Vagina (tissue), 2 donors: ENCODE data around the gene MGAT5. TPM values are rescaled to one million over a fixed set of nuclear protein-coding genes. Genes with fewer than 3 reads are reported as not detected.

ENCODE experiments used
- DNase-seq, 2 donors: peaks; one replicate each; pipeline ENCODE4 v3.0.0-alpha.2; 2017; ENCODE audit errors: extremely low spot score in 2 of 2
- H3K27ac ChIP-seq: fragments of 200-600 bp; sonication (generic); one replicate; pipeline ENCODE4 v1.5.1; 2019
- H3K27me3 ChIP-seq: fragments of 200-600 bp; sonication (generic); one replicate; pipeline ENCODE4 v1.5.1; 2019
- H3K36me3 ChIP-seq, 2 donors: fragments of 200-600 bp; sonication (generic); one replicate each; pipeline ENCODE4 v1.5.1; 2017 to 2019
- H3K4me1 ChIP-seq: fragments of 200-600 bp; sonication (generic); one replicate; pipeline ENCODE4 v1.5.1; 2019
- H3K4me3 ChIP-seq, 2 donors: fragments of 200-600 bp; sonication (generic); 1 replicate in 1 of 2; 2 replicates in 1 of 2; pipeline ENCODE4 v1.5.1; 2016 to 2019
- H3K9me3 ChIP-seq: fragments of 200-600 bp; sonication (generic); one replicate; pipeline ENCODE4 v1.5.1; 2019
- CTCF ChIP-seq, 3 experiments: fragments of 450-650 bp in 2 of 3; fragments of 200-600 bp in 1 of 3; sonication (generic) in 1 of 3; IDR thresholded peaks; one replicate each; pipeline ENCODE4 v1.5.1; 2017 to 2019; ENCODE audit warnings: antibody characterized with exemption in 3 of 3, mild to moderate bottlenecking in 2 of 3, moderate library complexity in 2 of 3
- POLR2A ChIP-seq, 2 donors: fragments of 450-650 bp; IDR thresholded peaks; one replicate each; pipeline ENCODE4 v1.6.1; 2017; ENCODE audit warnings: antibody characterized with exemption in 2 of 2, mild to moderate bottlenecking in 2 of 2, moderate library complexity in 2 of 2
- POLR2AphosphoS5 ChIP-seq, 2 donors: sonication (generic); formaldehyde crosslinking; IDR thresholded peaks; one replicate each; pipeline ENCODE4 v1.9.0; 2017; ENCODE audit warnings: antibody characterized with exemption in 2 of 2, mild to moderate bottlenecking in 2 of 2, low read depth in 1 of 2; ENCODE audit not compliant: insufficient read depth in 1 of 2
- intact Hi-C: fragments of 100-400 bp; cut with DNase I; formaldehyde crosslinking; loops from one replicate; pipeline ENCODE4 v1.15.1; 2023
- total RNA-seq: library from RNA; depleted of rRNA; stranded (reverse); fragments of >200 nt; gene quantifications from one replicate; pipeline ENCODE4 v1.2.3, GENCODE V29; 2016

Gene MGAT5
- total RNA-seq, 1 donor from 2014 or later = 16.7 TPM

- H3K4me3 ChIP-seq = no peak overlapping the region
- peaks cover 4% of the 10 kb centered on the region for H3K4me1 ChIP-seq
- DNase-seq = no peak
- H3K9me3 ChIP-seq = no peaks in the 10 kb centered on the region
- peaks cover 0 to 10% of the 10 kb centered on the region in 2 donors for H3K36me3 ChIP-seq
- H3K27me3 ChIP-seq = no peaks in the 10 kb centered on the region
- TF ChIP-seq POLR2A (IDR thresholded peaks at IDR 0.05) = no peak
- TF ChIP-seq POLR2AphosphoS5 (IDR thresholded peaks at IDR 0.05; ENCODE audit: insufficient read depth in 1 of 2, low read depth in 1 of 2) = no peak
- TF ChIP-seq CTCF (IDR thresholded peaks at IDR 0.05) = no peak
- intact Hi-C loops = no loop called here
- H3K27ac ChIP-seq = no peak overlapping the region
Measured at GRCh38 chr2:134446383-134447017, 192.6 kb downstream of the MGAT5 start.

- H3K4me3 ChIP-seq = no peak overlapping the region
- TF ChIP-seq POLR2A (IDR thresholded peaks at IDR 0.05) (no peak), POLR2AphosphoS5 (IDR thresholded peaks at IDR 0.05; ENCODE audit: insufficient read depth in 1 of 2, low read depth in 1 of 2) (no peak), CTCF (IDR thresholded peaks at IDR 0.05) (no peak)
- H3K4me1 ChIP-seq = peaks cover 4% of the 10 kb centered on the region
- no peaks in the 10 kb centered on the region for H3K27me3 ChIP-seq
- no peaks in the 10 kb centered on the region for H3K9me3 ChIP-seq
- DNase-seq = no peak
- intact Hi-C loops = no loop called here
- H3K27ac ChIP-seq = no peak overlapping the region
- peaks cover 0 to 5% of the 10 kb centered on the region in 2 donors for H3K36me3 ChIP-seq
Measured at GRCh38 chr2:134447669-134448068, 193.8 kb downstream of the MGAT5 start.

- no peaks in the 10 kb centered on the region for H3K9me3 ChIP-seq
- H3K27me3 ChIP-seq = no peaks in the 10 kb centered on the region
- no peak overlapping the region for H3K27ac ChIP-seq
- H3K36me3 ChIP-seq = peaks cover 0 to 5% of the 10 kb centered on the region in 2 donors
- no peak for DNase-seq
- H3K4me1 ChIP-seq = peaks cover 4% of the 10 kb centered on the region
- TF ChIP-seq CTCF (IDR thresholded peaks at IDR 0.05) = no peak
- no peak for TF ChIP-seq POLR2AphosphoS5 (IDR thresholded peaks at IDR 0.05; ENCODE audit: insufficient read depth in 1 of 2, low read depth in 1 of 2)
- no peak for TF ChIP-seq POLR2A (IDR thresholded peaks at IDR 0.05)
- intact Hi-C loops = no loop called here
- no peak overlapping the region for H3K4me3 ChIP-seq
Measured at GRCh38 chr2:134448650-134449049, 194.8 kb downstream of the MGAT5 start.

GRCh38 chr2:134449157-134449556, 195.3 kb downstream of the MGAT5 start:
- intact Hi-C loops = no loop called here
- DNase-seq = no peak
- H3K27ac ChIP-seq = no peak overlapping the region
- H3K4me3 ChIP-seq = no peak overlapping the region
- H3K27me3 ChIP-seq = no peaks in the 10 kb centered on the region
- TF ChIP-seq POLR2AphosphoS5 (IDR thresholded peaks at IDR 0.05; ENCODE audit: insufficient read depth in 1 of 2, low read depth in 1 of 2) = no peak
- no peak for TF ChIP-seq CTCF (IDR thresholded peaks at IDR 0.05)
- no peak for TF ChIP-seq POLR2A (IDR thresholded peaks at IDR 0.05)
- H3K36me3 ChIP-seq = peaks cover 0 to 5% of the 10 kb centered on the region in 2 donors
- no peaks in the 10 kb centered on the region for H3K9me3 ChIP-seq
- H3K4me1 ChIP-seq = peaks cover 4% of the 10 kb centered on the region

GRCh38 chr2:134449751-134450513, 196.1 kb downstream of the MGAT5 start:
- H3K36me3 ChIP-seq = peaks cover 0 to 5% of the 10 kb centered on the region in 2 donors
- peaks cover 4% of the 10 kb centered on the region for H3K4me1 ChIP-seq
- no peak overlapping the region for H3K27ac ChIP-seq
- no peak for TF ChIP-seq POLR2A (IDR thresholded peaks at IDR 0.05)
- no peak for TF ChIP-seq CTCF (IDR thresholded peaks at IDR 0.05)
- TF ChIP-seq POLR2AphosphoS5 (IDR thresholded peaks at IDR 0.05; ENCODE audit: insufficient read depth in 1 of 2, low read depth in 1 of 2) = no peak
- no peak overlapping the region for H3K4me3 ChIP-seq
- DNase-seq = no peak
- intact Hi-C loops = no loop called here
- no peaks in the 10 kb centered on the region for H3K27me3 ChIP-seq
- H3K9me3 ChIP-seq = no peaks in the 10 kb centered on the region
